HepG2 (cell line): ENCODE measurements around the gene PCBP2. TPM values are rescaled to one million over a fixed set of nuclear protein-coding genes. Genes with fewer than 3 reads are reported as not detected.

Experiments used
- BRCA1 ChIP-seq: sonication (generic); formaldehyde crosslinking; IDR thresholded peaks from 2 replicates; pipeline ENCODE4 v1.4.0; 2020; ENCODE audit warnings: missing genetic modification reagents
- CEBPG ChIP-seq: IDR thresholded peaks from 2 replicates; pipeline ENCODE4 v1.6.1; 2016
- ELF1 ChIP-seq: sonication (generic); formaldehyde crosslinking; IDR thresholded peaks from 2 replicates; pipeline ENCODE4 v1.4.0; 2020; ENCODE audit warnings: missing genetic modification reagents
- HOXA9 ChIP-seq: sonication (generic); formaldehyde crosslinking; IDR thresholded peaks from 2 replicates; pipeline ENCODE4 v1.8.1; 2022; ENCODE audit warnings: missing genetic modification reagents, mild to moderate bottlenecking, moderate library complexity, borderline replicate concordance
- JUN ChIP-seq: sonication (generic); formaldehyde crosslinking; IDR thresholded peaks from 2 replicates; pipeline ENCODE4 v1.4.0; 2020; ENCODE audit warnings: mild to moderate bottlenecking, missing genetic modification reagents
- KDM5B ChIP-seq: sonication (generic); formaldehyde crosslinking; IDR thresholded peaks from 2 replicates; pipeline ENCODE4 v1.4.0; 2020; ENCODE audit warnings: missing genetic modification reagents, mild to moderate bottlenecking, borderline replicate concordance
- KLF15 ChIP-seq: sonication (generic); formaldehyde crosslinking; IDR thresholded peaks from 2 replicates; pipeline ENCODE4 v1.8.1; 2023; ENCODE audit warnings: borderline replicate concordance, mild to moderate bottlenecking, inconsistent platforms, missing genetic modification reagents, mixed read lengths
- MBD4 ChIP-seq: IDR thresholded peaks from 2 replicates; pipeline ENCODE4 v1.6.1; 2012; ENCODE audit warnings: low read length, inconsistent platforms, borderline replicate concordance
- NR2F2 ChIP-seq: IDR thresholded peaks from 2 replicates; pipeline ENCODE4 v1.6.1; 2012; ENCODE audit warnings: low read depth, inconsistent platforms, borderline replicate concordance
- RNF2 ChIP-seq: fragments of 450-650 bp; conservative IDR thresholded peaks from 2 replicates; pipeline ENCODE4 v1.6.1; 2016; ENCODE audit warnings: low read depth
- RORA ChIP-seq: sonication (generic); formaldehyde crosslinking; IDR thresholded peaks from 2 replicates; pipeline ENCODE4 v1.5.0; 2020; ENCODE audit warnings: mild to moderate bottlenecking, missing genetic modification reagents, moderate library complexity
- RXRB ChIP-seq: IDR thresholded peaks from 2 replicates; pipeline ENCODE4 v1.6.1; 2016; ENCODE audit warnings: borderline replicate concordance, missing genetic modification reagents, missing compliant biosample characterization
- SOX6 ChIP-seq, 2 experiments: fragments of 450-650 bp in 1 of 2; sonication (generic) in 1 of 2; formaldehyde crosslinking in 1 of 2; IDR thresholded peaks; 2 replicates each; pipeline versions ENCODE4 v1.4.0 to v1.6.1; 2017 to 2020; ENCODE audit warnings: antibody characterized with exemption in 1 of 2, mild to moderate bottlenecking in 1 of 2, missing genetic modification reagents in 1 of 2
- TBX3 ChIP-seq: fragments of 450-650 bp; IDR thresholded peaks from 2 replicates; pipeline ENCODE4 v1.6.1; 2017; ENCODE audit warnings: antibody characterized with exemption, mild to moderate bottlenecking, inconsistent platforms, borderline replicate concordance
- U2AF2 ChIP-seq: fragments of 200-400 bp; formaldehyde crosslinking; IDR thresholded peaks from 2 replicates; pipeline ENCODE4 v1.6.1; 2017; ENCODE audit warnings: low read depth, mild to moderate bottlenecking, low read length
- ZBTB42 ChIP-seq: sonication (generic); formaldehyde crosslinking; IDR thresholded peaks from 2 replicates; pipeline ENCODE4 v1.5.0; 2020; ENCODE audit warnings: mild to moderate bottlenecking, missing genetic modification reagents
- ZNF124 ChIP-seq: sonication (generic); formaldehyde crosslinking; IDR thresholded peaks from 2 replicates; pipeline ENCODE4 v1.4.0; 2020; ENCODE audit warnings: missing genetic modification reagents
- ZNF317 ChIP-seq: sonication (generic); formaldehyde crosslinking; IDR thresholded peaks from 2 replicates; pipeline ENCODE4 v1.5.0; 2020; ENCODE audit warnings: mild to moderate bottlenecking, missing genetic modification reagents
- ZNF558 ChIP-seq: sonication (generic); formaldehyde crosslinking; IDR thresholded peaks from 2 replicates; pipeline ENCODE4 v1.9.0; 2022; ENCODE audit warnings: mild to moderate bottlenecking, missing genetic modification reagents, borderline replicate concordance
- polyA plus RNA-seq, 8 experiments: library from polyadenylated mRNA; depleted of rRNA in 3 of 8; stranded (reverse) in 7 of 8; unstranded in 1 of 8; fragments of >200 nt; fragmentation: Illumina TruSeq in 4 of 8; extraction: Trizol in 4 of 8; gene quantifications; 2 replicates each; pipeline versions ENCODE4 v1.2.1 to v1.2.3, GENCODE V29; 2011 to 2016; ENCODE audit warnings: low read depth in 4 of 8, missing spikeins in 1 of 8, mixed read lengths in 1 of 8; ENCODE audit not compliant: insufficient read depth in 1 of 8
- total RNA-seq, 5 experiments: library from RNA; depleted of rRNA; stranded (reverse); fragments of >200 nt; fragmentation: Illumina TruSeq; extraction: Trizol; gene quantifications; 2 replicates each; pipeline ENCODE4 v1.2.3, GENCODE V29; 2016; ENCODE audit warnings: low read depth in 1 of 5
- TF ChIP-seq, protein P1 (sequence below): sonication (generic); formaldehyde crosslinking; IDR thresholded peaks from 2 replicates; pipeline ENCODE4 v1.4.0; 2020; ENCODE audit warnings: missing genetic modification reagents, borderline replicate concordance
- TF ChIP-seq, protein P2 (sequence below): sonication (generic); formaldehyde crosslinking; IDR thresholded peaks from 2 replicates; pipeline ENCODE4 v1.8.0; 2022; ENCODE audit warnings: missing genetic modification reagents, mild to moderate bottlenecking, inconsistent platforms, borderline replicate concordance
- TF ChIP-seq, protein P3 (sequence below): sonication (generic); formaldehyde crosslinking; IDR thresholded peaks from 2 replicates; pipeline ENCODE4 v1.5.0; 2020; ENCODE audit warnings: mild to moderate bottlenecking, missing genetic modification reagents

The PCBP2 gene
- total and polyA plus RNA-seq, 2 of the 13 experiments (the other 11 are each of a cell fraction or from before 2014, with no cell fraction given) = 154 to 345 TPM

DNA sequence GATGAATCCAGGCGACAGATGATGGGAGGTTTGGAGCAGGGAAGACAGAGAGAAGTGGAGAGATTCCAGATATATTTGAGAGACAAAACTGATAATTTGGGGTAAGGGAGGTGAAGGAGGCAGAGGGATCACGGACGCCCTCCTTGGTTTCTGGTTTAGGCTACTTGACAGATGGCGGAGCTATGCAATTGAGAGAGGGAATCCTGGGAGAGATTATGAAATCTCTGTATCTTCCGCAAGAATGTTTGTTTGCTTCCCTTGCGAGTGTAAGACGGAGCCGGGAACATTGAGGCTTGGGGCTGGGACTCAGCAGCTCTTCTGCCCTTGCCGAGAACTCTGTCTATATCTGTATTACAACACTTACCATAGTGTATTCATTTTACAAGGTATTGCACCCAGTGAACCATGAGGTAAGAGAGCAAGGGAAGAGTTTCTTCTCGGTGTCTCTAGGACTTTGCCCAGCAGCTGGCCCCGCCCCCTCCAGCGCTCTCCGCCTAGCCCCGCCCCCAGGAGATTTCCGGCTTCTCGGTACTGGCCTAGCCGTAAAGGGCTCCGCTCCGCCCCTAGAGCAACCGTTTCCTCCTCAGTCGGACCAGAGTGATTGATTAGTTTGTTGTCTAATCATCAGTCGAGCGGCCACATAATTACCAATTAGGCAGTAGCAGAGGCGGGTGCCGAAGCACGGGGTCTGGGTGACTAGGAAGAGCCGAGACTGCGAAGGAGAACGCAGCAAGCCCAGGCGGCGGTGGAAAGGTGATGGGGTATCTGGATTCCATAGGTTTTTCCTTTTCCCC is 10.7 kb upstream of the PCBP2 start, which contains the start of gene PRR13 (continued):
- TF ChIP-seq RXRB (CRISPR knock-in tag) (0 out of 2 replicates have a peak, but pooled peaks have one; percentile 22), ZNF317 (peak; percentile 90), RORA (CRISPR knock-in tag) (no peak), RNF2 (no peak), JUN (CRISPR knock-in tag) (no peak), HOXA9 (no peak), ZNF124 (0 out of 2 replicates have a peak, but pooled peaks have one; percentile 53), ZNF558 (CRISPR knock-in tag) (no peak), CEBPG (peak; percentile 76), MBD4 (no peak), TBX3 (no peak), ELF1 (CRISPR knock-in tag) (peak; percentile 86), NR2F2 (no peak), KLF15 (CRISPR knock-in tag) (no peak), SOX6 (IDR thresholded peaks at IDR 0.05) (no peak), SOX6 (CRISPR knock-in tag; IDR thresholded peaks at IDR 0.05) (no peak), U2AF2 (no peak), ZBTB42 (CRISPR knock-in tag) (no peak), BRCA1 (CRISPR knock-in tag) (0 out of 2 replicates have a peak, but pooled peaks have one; percentile 22), KDM5B (CRISPR knock-in tag) (no peak; the same call in 1 of the 2 replicates)
- TF ChIP-seq, protein P1, sequence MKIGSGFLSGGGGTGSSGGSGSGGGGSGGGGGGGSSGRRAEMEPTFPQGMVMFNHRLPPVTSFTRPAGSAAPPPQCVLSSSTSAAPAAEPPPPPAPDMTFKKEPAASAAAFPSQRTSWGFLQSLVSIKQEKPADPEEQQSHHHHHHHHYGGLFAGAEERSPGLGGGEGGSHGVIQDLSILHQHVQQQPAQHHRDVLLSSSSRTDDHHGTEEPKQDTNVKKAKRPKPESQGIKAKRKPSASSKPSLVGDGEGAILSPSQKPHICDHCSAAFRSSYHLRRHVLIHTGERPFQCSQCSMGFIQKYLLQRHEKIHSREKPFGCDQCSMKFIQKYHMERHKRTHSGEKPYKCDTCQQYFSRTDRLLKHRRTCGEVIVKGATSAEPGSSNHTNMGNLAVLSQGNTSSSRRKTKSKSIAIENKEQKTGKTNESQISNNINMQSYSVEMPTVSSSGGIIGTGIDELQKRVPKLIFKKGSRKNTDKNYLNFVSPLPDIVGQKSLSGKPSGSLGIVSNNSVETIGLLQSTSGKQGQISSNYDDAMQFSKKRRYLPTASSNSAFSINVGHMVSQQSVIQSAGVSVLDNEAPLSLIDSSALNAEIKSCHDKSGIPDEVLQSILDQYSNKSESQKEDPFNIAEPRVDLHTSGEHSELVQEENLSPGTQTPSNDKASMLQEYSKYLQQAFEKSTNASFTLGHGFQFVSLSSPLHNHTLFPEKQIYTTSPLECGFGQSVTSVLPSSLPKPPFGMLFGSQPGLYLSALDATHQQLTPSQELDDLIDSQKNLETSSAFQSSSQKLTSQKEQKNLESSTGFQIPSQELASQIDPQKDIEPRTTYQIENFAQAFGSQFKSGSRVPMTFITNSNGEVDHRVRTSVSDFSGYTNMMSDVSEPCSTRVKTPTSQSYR (CRISPR knock-in tag) = 0 out of 2 replicates have a peak, but pooled peaks have one; percentile 25
- TF ChIP-seq, protein P2, sequence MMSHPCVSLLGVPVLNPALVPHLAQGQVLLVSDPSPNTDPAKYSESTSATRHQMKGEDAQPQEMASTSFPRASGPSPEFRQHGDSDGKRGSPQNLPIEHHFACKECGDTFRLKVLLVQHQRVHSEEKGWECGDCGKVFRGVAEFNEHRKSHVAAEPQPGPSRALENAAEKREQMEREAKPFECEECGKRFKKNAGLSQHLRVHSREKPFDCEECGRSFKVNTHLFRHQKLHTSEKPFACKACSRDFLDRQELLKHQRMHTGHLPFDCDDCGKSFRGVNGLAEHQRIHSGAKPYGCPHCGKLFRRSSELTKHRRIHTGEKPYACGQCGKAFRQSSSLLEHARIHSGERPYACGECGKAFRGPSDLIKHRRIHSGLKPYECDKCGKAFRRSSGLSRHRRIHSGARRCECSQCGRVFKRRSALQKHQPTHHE = no peak
- TF ChIP-seq, protein P3, sequence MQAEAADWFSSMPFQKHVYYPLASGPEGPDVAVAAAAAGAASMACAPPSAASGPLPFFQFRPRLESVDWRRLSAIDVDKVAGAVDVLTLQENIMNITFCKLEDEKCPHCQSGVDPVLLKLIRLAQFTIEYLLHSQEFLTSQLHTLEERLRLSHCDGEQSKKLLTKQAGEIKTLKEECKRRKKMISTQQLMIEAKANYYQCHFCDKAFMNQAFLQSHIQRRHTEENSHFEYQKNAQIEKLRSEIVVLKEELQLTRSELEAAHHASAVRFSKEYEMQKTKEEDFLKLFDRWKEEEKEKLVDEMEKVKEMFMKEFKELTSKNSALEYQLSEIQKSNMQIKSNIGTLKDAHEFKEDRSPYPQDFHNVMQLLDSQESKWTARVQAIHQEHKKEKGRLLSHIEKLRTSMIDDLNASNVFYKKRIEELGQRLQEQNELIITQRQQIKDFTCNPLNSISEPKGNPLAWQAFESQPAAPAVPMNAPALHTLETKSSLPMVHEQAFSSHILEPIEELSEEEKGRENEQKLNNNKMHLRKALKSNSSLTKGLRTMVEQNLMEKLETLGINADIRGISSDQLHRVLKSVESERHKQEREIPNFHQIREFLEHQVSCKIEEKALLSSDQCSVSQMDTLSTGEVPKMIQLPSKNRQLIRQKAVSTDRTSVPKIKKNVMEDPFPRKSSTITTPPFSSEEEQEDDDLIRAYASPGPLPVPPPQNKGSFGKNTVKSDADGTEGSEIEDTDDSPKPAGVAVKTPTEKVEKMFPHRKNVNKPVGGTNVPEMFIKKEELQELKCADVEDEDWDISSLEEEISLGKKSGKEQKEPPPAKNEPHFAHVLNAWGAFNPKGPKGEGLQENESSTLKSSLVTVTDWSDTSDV (CRISPR knock-in tag) = no peak
